SK-N-SH treated with all-trans-retinoic acid at 6 μM for 48 hours (cell line): ENCODE data around the gene TEX54.

Source experiments
- ATAC-seq: fragments of 200-7000 bp; cut with Tn5 transposase; 3 replicates; pipeline ENCODE4 v1.9.1; 2020; ENCODE audit warnings: mild to moderate bottlenecking, moderate library complexity
- BACH2 ChIP-seq: fragments of 250-450 bp; sonication (Bioruptor Pico); IDR thresholded peaks from 2 replicates; pipeline ENCODE4 v1.9.0; 2021; ENCODE audit warnings: mild to moderate bottlenecking, borderline replicate concordance
- ESRRG ChIP-seq: fragments of 250-450 bp; sonication (Bioruptor Pico); IDR thresholded peaks from 2 replicates; pipeline ENCODE4 v1.6.1; 2021; ENCODE audit warnings: mild to moderate bottlenecking
- ISL1 ChIP-seq: fragments of 250-450 bp; sonication (Bioruptor Pico); IDR thresholded peaks from 2 replicates; pipeline ENCODE4 v2.1.2; 2022; ENCODE audit warnings: mild to moderate bottlenecking, moderate library complexity
- OSR1 ChIP-seq: fragments of 250-450 bp; sonication (Bioruptor Pico); IDR thresholded peaks from 2 replicates; pipeline ENCODE4 v1.8.0; 2022; ENCODE audit warnings: moderate library complexity, mild to moderate bottlenecking, inconsistent platforms
- PPARA ChIP-seq: fragments of 250-450 bp; sonication (Bioruptor Pico); IDR thresholded peaks from 2 replicates; pipeline ENCODE4 v1.5.0; 2020; ENCODE audit warnings: mild to moderate bottlenecking, borderline replicate concordance
- RARB ChIP-seq: fragments of 250-450 bp; sonication (Bioruptor Pico); IDR thresholded peaks from 2 replicates; pipeline ENCODE4 v1.8.0; 2021; ENCODE audit warnings: mild to moderate bottlenecking, moderate library complexity
- SNAI2 ChIP-seq: fragments of 250-450 bp; sonication (Bioruptor Pico); IDR thresholded peaks from 2 replicates; pipeline ENCODE4 v1.5.0; 2020; ENCODE audit warnings: mild to moderate bottlenecking, moderate library complexity
- TCF4 ChIP-seq: fragments of 250-450 bp; sonication (Bioruptor Pico); IDR thresholded peaks from 2 replicates; pipeline ENCODE4 v1.8.0; 2021; ENCODE audit warnings: mild to moderate bottlenecking, moderate library complexity, borderline replicate concordance
- TOX ChIP-seq: fragments of 250-450 bp; sonication (Bioruptor Pico); IDR thresholded peaks from 2 replicates; pipeline ENCODE4 v1.8.0; 2021; ENCODE audit warnings: mild to moderate bottlenecking, moderate library complexity, borderline replicate concordance
- ZC3H10 ChIP-seq: fragments of 250-450 bp; sonication (Bioruptor Pico); IDR thresholded peaks from 2 replicates; pipeline ENCODE4 v1.5.1; 2021; ENCODE audit warnings: mild to moderate bottlenecking, moderate library complexity
- ZFP3 ChIP-seq: fragments of 250-450 bp; sonication (Bioruptor Pico); IDR thresholded peaks from 2 replicates; pipeline ENCODE4 v1.5.0; 2020; ENCODE audit warnings: mild to moderate bottlenecking, moderate library complexity
- ZFP30 ChIP-seq: fragments of 450-650 bp; formaldehyde crosslinking; IDR thresholded peaks from 2 replicates; pipeline ENCODE4 v1.5.0; 2022; ENCODE audit warnings: mild to moderate bottlenecking, moderate library complexity
- ZNF565 ChIP-seq: fragments of 450-650 bp; formaldehyde crosslinking; conservative IDR thresholded peaks from 2 replicates; pipeline ENCODE4 v1.5.0; 2020; ENCODE audit warnings: low read depth, mild to moderate bottlenecking, moderate library complexity
- ZNF70 ChIP-seq: fragments of 450-650 bp; formaldehyde crosslinking; IDR thresholded peaks from 2 replicates; pipeline ENCODE4 v1.5.0; 2020; ENCODE audit warnings: mild to moderate bottlenecking, moderate library complexity
- ZNF8 ChIP-seq: fragments of 450-650 bp; formaldehyde crosslinking; IDR thresholded peaks from 2 replicates; pipeline ENCODE4 v1.5.0; 2020; ENCODE audit warnings: mild to moderate bottlenecking, moderate library complexity
- TF ChIP-seq, protein P1 (sequence below): fragments of 250-450 bp; sonication (Bioruptor Pico); IDR thresholded peaks from 2 replicates; pipeline ENCODE4 v1.5.1; 2021; ENCODE audit warnings: mild to moderate bottlenecking, moderate library complexity
- TF ChIP-seq, protein P2 (sequence below): fragments of 250-450 bp; sonication (Bioruptor Pico); IDR thresholded peaks from 2 replicates; pipeline ENCODE4 v1.8.0; 2020; ENCODE audit warnings: mild to moderate bottlenecking, moderate library complexity, borderline replicate concordance
- TF ChIP-seq, protein P3 (sequence below): fragments of 250-450 bp; sonication (Bioruptor Pico); IDR thresholded peaks from 2 replicates; pipeline ENCODE4 v1.8.0; 2021; ENCODE audit warnings: low read depth, mild to moderate bottlenecking, moderate library complexity, borderline replicate concordance
- TF ChIP-seq, protein P4 (sequence below): fragments of 250-450 bp; sonication (Bioruptor Pico); IDR thresholded peaks from 2 replicates; pipeline ENCODE4 v1.5.1; 2020; ENCODE audit warnings: low read depth, mild to moderate bottlenecking, moderate library complexity
- TF ChIP-seq, protein P5 (sequence below): fragments of 250-450 bp; sonication (Bioruptor Pico); IDR thresholded peaks from 2 replicates; pipeline ENCODE4 v1.5.0; 2020; ENCODE audit warnings: mild to moderate bottlenecking, moderate library complexity

The TEX54 gene

DNA sequence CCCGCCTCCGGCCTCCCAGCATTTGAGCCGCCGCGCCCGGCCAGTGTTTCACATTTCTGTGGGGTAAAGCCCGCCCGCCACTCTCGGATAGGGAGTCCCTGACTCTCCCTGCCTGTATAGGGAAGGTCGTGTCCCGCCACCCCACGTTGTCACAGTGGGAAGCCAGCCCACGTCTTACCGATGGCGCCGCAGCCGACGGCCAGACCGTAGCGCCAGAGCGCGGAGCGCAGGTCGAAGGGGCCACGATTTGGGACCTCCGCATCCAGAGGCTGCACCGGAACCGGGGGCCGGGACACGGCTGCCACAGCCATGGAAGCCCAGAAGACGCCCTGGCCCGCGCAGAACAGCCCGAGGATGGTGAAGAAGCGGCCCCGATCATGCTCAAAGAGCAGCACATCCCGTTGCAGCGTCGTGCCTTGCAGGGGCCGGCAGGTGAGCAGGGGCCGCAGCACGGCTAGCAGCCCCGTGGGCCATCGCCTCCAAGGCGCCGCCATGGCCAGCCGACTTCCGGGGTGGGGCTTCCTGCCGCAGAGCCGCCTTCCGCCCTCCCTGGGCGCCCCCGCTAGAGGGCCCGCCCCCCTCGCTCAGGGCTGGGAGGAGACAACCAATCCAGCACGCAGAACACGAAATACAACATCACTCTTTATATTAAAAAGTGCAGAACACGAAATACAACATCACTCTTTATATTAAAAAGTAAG is 41.0 kb downstream of the TEX54 start, which contains the start of gene TMEM223:
Gene TMEM223, minus strand, starts transcription at position 506 of the 701 bp plus-strand sequence. Its CDS starts 12 bp downstream, at position 494.
- ATAC-seq: peak; percentile 89
- TF ChIP-seq ZNF8 (no peak), BACH2 (CRISPR knock-in tag) (no peak), RARB (CRISPR knock-in tag) (no peak), ZNF565 (CRISPR knock-in tag) (no peak), PPARA (CRISPR knock-in tag) (no peak), ZC3H10 (CRISPR knock-in tag) (no peak), ZNF70 (no peak), ISL1 (CRISPR knock-in tag) (no peak), TOX (CRISPR knock-in tag) (no peak), OSR1 (CRISPR knock-in tag) (no peak), TCF4 (CRISPR knock-in tag) (no peak), ZFP3 (CRISPR knock-in tag) (no peak)
- TF ChIP-seq, protein P1, sequence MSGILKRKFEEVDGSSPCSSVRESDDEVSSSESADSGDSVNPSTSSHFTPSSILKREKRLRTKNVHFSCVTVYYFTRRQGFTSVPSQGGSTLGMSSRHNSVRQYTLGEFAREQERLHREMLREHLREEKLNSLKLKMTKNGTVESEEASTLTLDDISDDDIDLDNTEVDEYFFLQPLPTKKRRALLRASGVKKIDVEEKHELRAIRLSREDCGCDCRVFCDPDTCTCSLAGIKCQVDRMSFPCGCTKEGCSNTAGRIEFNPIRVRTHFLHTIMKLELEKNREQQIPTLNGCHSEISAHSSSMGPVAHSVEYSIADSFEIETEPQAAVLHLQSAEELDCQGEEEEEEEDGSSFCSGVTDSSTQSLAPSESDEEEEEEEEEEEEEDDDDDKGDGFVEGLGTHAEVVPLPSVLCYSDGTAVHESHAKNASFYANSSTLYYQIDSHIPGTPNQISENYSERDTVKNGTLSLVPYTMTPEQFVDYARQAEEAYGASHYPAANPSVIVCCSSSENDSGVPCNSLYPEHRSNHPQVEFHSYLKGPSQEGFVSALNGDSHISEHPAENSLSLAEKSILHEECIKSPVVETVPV (CRISPR knock-in tag): no peak
- TF ChIP-seq, protein P2, sequence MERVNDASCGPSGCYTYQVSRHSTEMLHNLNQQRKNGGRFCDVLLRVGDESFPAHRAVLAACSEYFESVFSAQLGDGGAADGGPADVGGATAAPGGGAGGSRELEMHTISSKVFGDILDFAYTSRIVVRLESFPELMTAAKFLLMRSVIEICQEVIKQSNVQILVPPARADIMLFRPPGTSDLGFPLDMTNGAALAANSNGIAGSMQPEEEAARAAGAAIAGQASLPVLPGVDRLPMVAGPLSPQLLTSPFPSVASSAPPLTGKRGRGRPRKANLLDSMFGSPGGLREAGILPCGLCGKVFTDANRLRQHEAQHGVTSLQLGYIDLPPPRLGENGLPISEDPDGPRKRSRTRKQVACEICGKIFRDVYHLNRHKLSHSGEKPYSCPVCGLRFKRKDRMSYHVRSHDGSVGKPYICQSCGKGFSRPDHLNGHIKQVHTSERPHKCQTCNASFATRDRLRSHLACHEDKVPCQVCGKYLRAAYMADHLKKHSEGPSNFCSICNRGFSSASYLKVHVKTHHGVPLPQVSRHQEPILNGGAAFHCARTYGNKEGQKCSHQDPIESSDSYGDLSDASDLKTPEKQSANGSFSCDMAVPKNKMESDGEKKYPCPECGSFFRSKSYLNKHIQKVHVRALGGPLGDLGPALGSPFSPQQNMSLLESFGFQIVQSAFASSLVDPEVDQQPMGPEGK (CRISPR knock-in tag): no peak
- TF ChIP-seq, protein P3, sequence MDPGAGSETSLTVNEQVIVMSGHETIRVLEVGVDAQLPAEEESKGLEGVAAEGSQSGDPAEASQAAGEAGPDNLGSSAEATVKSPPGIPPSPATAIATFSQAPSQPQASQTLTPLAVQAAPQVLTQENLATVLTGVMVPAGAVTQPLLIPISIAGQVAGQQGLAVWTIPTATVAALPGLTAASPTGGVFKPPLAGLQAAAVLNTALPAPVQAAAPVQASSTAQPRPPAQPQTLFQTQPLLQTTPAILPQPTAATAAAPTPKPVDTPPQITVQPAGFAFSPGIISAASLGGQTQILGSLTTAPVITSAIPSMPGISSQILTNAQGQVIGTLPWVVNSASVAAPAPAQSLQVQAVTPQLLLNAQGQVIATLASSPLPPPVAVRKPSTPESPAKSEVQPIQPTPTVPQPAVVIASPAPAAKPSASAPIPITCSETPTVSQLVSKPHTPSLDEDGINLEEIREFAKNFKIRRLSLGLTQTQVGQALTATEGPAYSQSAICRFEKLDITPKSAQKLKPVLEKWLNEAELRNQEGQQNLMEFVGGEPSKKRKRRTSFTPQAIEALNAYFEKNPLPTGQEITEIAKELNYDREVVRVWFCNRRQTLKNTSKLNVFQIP (CRISPR knock-in tag): no peak
- TF ChIP-seq, protein P4, sequence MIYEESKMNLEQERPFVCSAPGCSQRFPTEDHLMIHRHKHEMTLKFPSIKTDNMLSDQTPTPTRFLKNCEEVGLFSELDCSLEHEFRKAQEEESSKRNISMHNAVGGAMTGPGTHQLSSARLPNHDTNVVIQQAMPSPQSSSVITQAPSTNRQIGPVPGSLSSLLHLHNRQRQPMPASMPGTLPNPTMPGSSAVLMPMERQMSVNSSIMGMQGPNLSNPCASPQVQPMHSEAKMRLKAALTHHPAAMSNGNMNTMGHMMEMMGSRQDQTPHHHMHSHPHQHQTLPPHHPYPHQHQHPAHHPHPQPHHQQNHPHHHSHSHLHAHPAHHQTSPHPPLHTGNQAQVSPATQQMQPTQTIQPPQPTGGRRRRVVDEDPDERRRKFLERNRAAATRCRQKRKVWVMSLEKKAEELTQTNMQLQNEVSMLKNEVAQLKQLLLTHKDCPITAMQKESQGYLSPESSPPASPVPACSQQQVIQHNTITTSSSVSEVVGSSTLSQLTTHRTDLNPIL: no peak
- TF ChIP-seq, protein P5, sequence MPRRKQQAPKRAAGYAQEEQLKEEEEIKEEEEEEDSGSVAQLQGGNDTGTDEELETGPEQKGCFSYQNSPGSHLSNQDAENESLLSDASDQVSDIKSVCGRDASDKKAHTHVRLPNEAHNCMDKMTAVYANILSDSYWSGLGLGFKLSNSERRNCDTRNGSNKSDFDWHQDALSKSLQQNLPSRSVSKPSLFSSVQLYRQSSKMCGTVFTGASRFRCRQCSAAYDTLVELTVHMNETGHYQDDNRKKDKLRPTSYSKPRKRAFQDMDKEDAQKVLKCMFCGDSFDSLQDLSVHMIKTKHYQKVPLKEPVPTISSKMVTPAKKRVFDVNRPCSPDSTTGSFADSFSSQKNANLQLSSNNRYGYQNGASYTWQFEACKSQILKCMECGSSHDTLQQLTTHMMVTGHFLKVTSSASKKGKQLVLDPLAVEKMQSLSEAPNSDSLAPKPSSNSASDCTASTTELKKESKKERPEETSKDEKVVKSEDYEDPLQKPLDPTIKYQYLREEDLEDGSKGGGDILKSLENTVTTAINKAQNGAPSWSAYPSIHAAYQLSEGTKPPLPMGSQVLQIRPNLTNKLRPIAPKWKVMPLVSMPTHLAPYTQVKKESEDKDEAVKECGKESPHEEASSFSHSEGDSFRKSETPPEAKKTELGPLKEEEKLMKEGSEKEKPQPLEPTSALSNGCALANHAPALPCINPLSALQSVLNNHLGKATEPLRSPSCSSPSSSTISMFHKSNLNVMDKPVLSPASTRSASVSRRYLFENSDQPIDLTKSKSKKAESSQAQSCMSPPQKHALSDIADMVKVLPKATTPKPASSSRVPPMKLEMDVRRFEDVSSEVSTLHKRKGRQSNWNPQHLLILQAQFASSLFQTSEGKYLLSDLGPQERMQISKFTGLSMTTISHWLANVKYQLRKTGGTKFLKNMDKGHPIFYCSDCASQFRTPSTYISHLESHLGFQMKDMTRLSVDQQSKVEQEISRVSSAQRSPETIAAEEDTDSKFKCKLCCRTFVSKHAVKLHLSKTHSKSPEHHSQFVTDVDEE (CRISPR knock-in tag): no peak
- TF ChIP-seq, all 23 proteins: peak for 0

DNA sequence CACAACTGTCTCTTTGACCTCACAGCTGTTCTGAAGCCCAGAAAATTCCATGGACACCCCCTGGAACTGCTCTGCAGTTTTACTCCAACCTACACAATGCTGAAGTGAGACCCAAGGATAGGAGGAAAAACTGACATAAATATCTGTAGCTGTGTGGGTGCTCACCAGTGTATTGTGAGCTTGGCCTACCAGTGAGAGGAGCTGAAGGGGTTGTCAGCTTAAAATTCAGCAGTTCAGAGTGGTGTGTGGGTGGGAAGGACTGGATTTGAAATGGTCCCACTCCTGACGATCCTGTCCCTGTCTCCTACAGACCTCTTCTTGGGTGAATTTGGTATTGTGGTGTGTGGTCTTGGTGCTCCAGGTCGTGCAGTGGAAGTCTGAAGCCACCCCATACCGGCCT is 43.1 kb downstream of the TEX54 start:
- no peak for TF ChIP-seq TOX (CRISPR knock-in tag)
- no peak for TF ChIP-seq SNAI2 (CRISPR knock-in tag)
- TF ChIP-seq ZNF70: no peak
- TF ChIP-seq PPARA (CRISPR knock-in tag): no peak
- no peak for ATAC-seq

DNA sequence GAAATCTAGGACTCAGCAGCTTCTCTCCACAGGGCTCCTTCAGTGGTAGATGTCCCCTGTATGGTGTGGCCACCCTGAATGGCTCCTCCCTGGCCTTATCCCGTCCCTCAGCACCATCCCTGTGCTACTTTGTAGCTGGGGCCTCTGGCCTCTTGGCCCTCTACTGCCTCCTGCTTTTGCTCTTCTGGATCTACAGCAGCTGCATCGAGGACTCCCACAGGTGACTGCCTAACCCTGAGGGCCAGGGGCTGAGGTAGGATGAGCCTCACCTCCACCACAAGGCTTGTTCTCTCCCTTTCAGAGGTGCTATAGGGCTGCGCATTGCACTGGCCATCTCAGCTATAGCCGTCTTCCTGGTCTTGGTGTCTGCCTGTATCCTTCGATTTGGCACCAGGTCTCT is 43.6 kb downstream of the TEX54 start:
- TF ChIP-seq, protein P3 (CRISPR knock-in tag): no peak
- TF ChIP-seq, protein P1 (CRISPR knock-in tag): no peak
- TF ChIP-seq, protein P4: no peak
- TF ChIP-seq RARB (CRISPR knock-in tag) (no peak), ZFP30 (CRISPR knock-in tag) (no peak), ZFP3 (CRISPR knock-in tag) (no peak), ZNF565 (CRISPR knock-in tag) (no peak), ZC3H10 (CRISPR knock-in tag) (no peak), ESRRG (CRISPR knock-in tag) (no peak), OSR1 (CRISPR knock-in tag) (no peak), ZNF70 (no peak)
- TF ChIP-seq, protein P2 (CRISPR knock-in tag): no peak
- TF ChIP-seq, all 23 proteins: peak for 0
- no peak for ATAC-seq
